ENCODE data around the gene GRID1.

GRCh38 chr10:86393862-86394455 lies 27.4 kb upstream of the GRID1 start:
- TF ChIP-seq CTCF (optimal IDR thresholded peaks at IDR 0.05 in 1 of 3, IDR thresholded peaks at IDR 0.05 in 1 of 3, conservative IDR thresholded peaks at IDR 0.05 in 1 of 3; ENCODE audit: extremely low read depth in 1 of 3, insufficient read depth in 2 of 3, low read length in 3 of 3): no peak
- TF ChIP-seq EZH2 (IDR thresholded peaks at IDR 0.05; ENCODE audit: low read length): no peak
